GM18520 (cell line): ENCODE data around the gene DNAJC1.
"Not testable (repeated sequence)": the region's sequence is repeated elsewhere in the genome, so short reads cannot be mapped to it uniquely, and the experiment has no call there.

Experiments used
- ATAC-seq: cut with Tn5 transposase; IDR thresholded peaks from one replicate; pipeline ENCODE4 v1.9.1; 2021; ENCODE audit not compliant: unreplicated experiment

DNAJC1 gene

GRCh38 chr10:22003177-22003963, at the start of gene DNAJC1:
Gene DNAJC1 (minus strand): TSS chr10:22003730. CDS start chr10:22003434, 296 bp downstream.
- ATAC-seq: peak; percentile 93

GRCh38 chr10:22053048-22053447, 49.5 kb upstream of the DNAJC1 start:
- ATAC-seq: no peak

- ATAC-seq: no peak
These were observed 46.1 kb upstream of the DNAJC1 start for GRCh38 chr10:22049635-22050034.

- no peak for ATAC-seq
These were observed 44.3 kb upstream of the DNAJC1 start for GRCh38 chr10:22047812-22048211.

GRCh38 chr10:22043327-22043633, 39.8 kb upstream of the DNAJC1 start:
- ATAC-seq: no peak

- ATAC-seq: no peak
These were observed 39.2 kb upstream of the DNAJC1 start for GRCh38 chr10:22042557-22043326.

- no peak for ATAC-seq
These were observed 30.8 kb upstream of the DNAJC1 start for GRCh38 chr10:22034333-22034732.

GRCh38 chr10:22032268-22032667, 28.7 kb upstream of the DNAJC1 start:
- not testable (repeated sequence) for ATAC-seq

- no peak for ATAC-seq
These were observed 26.9 kb upstream of the DNAJC1 start for GRCh38 chr10:22030421-22030820.

- ATAC-seq: no peak
These were observed 26.1 kb upstream of the DNAJC1 start for GRCh38 chr10:22029445-22030236.

- ATAC-seq: no peak
These were observed 24.1 kb upstream of the DNAJC1 start for GRCh38 chr10:22027364-22028238.

GRCh38 chr10:22026287-22026686, 22.8 kb upstream of the DNAJC1 start:
- no peak for ATAC-seq

GRCh38 chr10:22023508-22023907, 20.0 kb upstream of the DNAJC1 start:
- no peak for ATAC-seq

- ATAC-seq: no peak
These were observed 18.9 kb upstream of the DNAJC1 start for GRCh38 chr10:22022257-22023032.

GRCh38 chr10:22021144-22021543, 17.6 kb upstream of the DNAJC1 start:
- ATAC-seq: not testable (repeated sequence)

- no peak for ATAC-seq
These were observed 13.9 kb upstream of the DNAJC1 start for GRCh38 chr10:22017283-22018020.

- ATAC-seq: no peak
These were observed 12.6 kb upstream of the DNAJC1 start for GRCh38 chr10:22016046-22016705.

- ATAC-seq: no peak
These were observed 7.5 kb upstream of the DNAJC1 start for GRCh38 chr10:22010973-22011408.

- no peak for ATAC-seq
These were observed 7.0 kb upstream of the DNAJC1 start for GRCh38 chr10:22010539-22010938.
